Fibroblast of skin of back (primary cell): ENCODE data around the gene SPSB1.

Experiments used
- DNase-seq: peaks from one replicate; pipeline ENCODE4 v3.0.0-alpha.2; 2013

Gene SPSB1

GRCh38 chr1:9320520-9321479, 28.1 kb downstream of the SPSB1 start:
- no peak for DNase-seq

GRCh38 chr1:9321480-9321849, 28.8 kb downstream of the SPSB1 start:
- DNase-seq, result peak; percentile 21

- DNase-seq, result no peak
Measured at GRCh38 chr1:9321986-9322660, 29.4 kb downstream of the SPSB1 start.

GRCh38 chr1:9322661-9323244, 30.1 kb downstream of the SPSB1 start:
- no peak for DNase-seq

GRCh38 chr1:9324246-9325096, 31.8 kb downstream of the SPSB1 start:
- no peak for DNase-seq

- DNase-seq, result peak; percentile 85
Measured at GRCh38 chr1:9326596-9326995, 33.9 kb downstream of the SPSB1 start.

- DNase-seq, result no peak
Measured at GRCh38 chr1:9328201-9328600, 35.5 kb downstream of the SPSB1 start.

GRCh38 chr1:9328715-9329114, 36.0 kb downstream of the SPSB1 start:
- DNase-seq, result no peak

GRCh38 chr1:9331016-9331415, 38.3 kb downstream of the SPSB1 start:
- DNase-seq, result no peak

GRCh38 chr1:9331558-9332346, 39.1 kb downstream of the SPSB1 start:
- no peak for DNase-seq

GRCh38 chr1:9332513-9333143, 39.9 kb downstream of the SPSB1 start:
- DNase-seq, result no peak

GRCh38 chr1:9338397-9339246, 45.9 kb downstream of the SPSB1 start:
- DNase-seq, result no peak

GRCh38 chr1:9340172-9340854, 47.6 kb downstream of the SPSB1 start:
- no peak for DNase-seq

- no peak for DNase-seq
Measured at GRCh38 chr1:9340864-9341263, 48.2 kb downstream of the SPSB1 start.

- DNase-seq, result no peak
Measured at GRCh38 chr1:9341301-9341845, 48.7 kb downstream of the SPSB1 start.

GRCh38 chr1:9343269-9343668, 50.6 kb downstream of the SPSB1 start:
- DNase-seq, result no peak

GRCh38 chr1:9344426-9345200, 51.9 kb downstream of the SPSB1 start:
- no peak for DNase-seq

- no peak for DNase-seq
Measured at GRCh38 chr1:9345471-9345870, 52.8 kb downstream of the SPSB1 start.
